GM19328 (cell line): ENCODE measurements around the gene AP3M1.
"Not testable (repeated sequence)": the region's sequence is repeated elsewhere in the genome, so short reads cannot be mapped to it uniquely, and the experiment has no call there.

Experiments
- ATAC-seq: cut with Tn5 transposase; IDR thresholded peaks from one replicate; pipeline ENCODE4 v1.9.1; 2021; ENCODE audit warnings: mild to moderate bottlenecking, moderate library complexity; ENCODE audit not compliant: unreplicated experiment

The AP3M1 gene

DNA sequence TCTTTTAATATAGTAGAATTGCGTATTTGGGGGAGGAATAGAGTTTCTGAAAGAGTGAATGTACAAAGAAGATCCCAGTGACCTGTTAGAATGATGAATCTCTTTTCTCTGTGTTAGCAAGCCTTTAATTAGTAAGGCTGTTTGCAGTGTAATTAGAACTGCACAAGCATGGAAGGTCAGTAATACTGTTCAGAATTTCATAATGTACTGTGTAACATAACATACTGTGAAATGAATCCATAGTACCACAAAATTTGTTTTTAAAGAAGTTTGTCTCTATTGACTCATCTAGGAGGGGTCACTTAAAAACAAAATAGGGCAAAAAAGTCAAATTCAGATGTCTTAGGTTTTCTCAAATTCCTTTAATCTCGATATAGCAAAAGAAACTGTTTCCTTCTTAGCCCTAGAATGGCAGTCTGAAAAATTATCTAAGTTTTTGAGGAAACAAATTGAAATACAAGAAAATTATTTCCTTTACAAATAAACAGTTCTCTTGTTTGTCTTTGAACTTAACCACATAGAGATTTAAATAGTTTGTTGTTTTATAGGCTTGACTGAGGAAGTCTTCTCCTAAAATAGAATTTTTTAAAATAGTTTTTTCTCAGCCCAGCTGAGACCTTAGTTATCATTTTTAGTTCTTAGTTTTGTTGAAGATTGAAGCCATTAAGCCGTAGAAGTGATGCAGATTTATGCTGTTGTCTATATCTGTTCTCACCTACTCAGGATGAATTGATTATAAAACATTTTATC is 12.9 kb upstream of the AP3M1 start:
- no peak for ATAC-seq

GRCh38 chr10:74160013-74160412 is 9.4 kb upstream of the AP3M1 start:
- ATAC-seq, result no peak

- ATAC-seq, result no peak
Measured at GRCh38 chr10:74156919-74157289, 6.3 kb upstream of the AP3M1 start.

- ATAC-seq, result no peak
Measured at GRCh38 chr10:74153676-74154075, 3.0 kb upstream of the AP3M1 start.

- no peak for ATAC-seq
Measured at GRCh38 chr10:74153123-74153522, 2.5 kb upstream of the AP3M1 start.

- no peak for ATAC-seq
Measured at GRCh38 chr10:74151879-74152722, 1.5 kb upstream of the AP3M1 start.

DNA sequence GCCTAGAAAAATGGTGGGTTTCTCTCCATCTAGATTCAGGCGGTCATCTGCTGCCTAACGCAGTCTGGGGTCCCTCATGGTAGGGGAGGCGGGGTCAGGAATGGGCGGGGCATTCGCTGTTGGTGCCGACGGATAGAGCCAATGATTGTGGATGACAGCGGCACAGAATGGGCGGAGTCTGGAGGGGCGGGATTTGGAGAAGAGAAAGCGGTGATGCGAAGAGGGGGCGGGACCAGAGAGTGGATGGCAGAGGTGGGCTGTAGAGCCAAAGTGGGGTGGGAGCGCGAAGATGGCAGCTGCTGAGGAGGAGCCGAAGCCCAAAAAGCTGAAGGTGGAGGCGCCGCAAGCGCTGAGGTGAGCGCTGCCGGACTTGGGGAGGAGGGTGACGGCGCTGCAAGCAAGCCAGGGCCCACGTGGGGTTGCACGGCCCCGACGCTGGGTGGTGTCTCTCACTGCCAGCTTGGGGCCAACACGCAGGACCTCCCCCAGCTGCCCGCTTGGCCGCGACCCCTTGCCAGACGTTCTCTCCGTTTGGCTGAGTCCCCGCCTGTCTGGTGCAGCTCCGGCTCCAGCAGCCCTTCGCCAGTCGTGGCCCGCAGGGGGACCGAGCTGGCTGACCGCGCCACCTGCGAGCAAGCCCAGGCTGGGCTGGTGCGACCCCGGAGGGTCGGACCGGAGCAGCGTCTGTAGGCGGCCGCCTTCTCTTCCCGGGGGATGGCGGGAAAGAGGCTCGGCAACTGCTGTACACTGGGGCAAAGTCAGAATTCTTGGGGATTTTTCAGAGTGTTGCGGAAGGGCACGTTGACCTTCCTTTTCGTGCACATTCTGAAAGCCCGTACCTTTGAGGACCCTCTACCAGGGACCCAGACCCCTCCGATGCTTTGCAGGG is 606 bp upstream of the AP3M1 start, which contains the start of gene ADK:
TSS of gene ADK (plus strand) at position 232 of the 889 bp plus-strand sequence. CDS start at position 290, 58 bp downstream.
- peak; percentile 78 for ATAC-seq

DNA sequence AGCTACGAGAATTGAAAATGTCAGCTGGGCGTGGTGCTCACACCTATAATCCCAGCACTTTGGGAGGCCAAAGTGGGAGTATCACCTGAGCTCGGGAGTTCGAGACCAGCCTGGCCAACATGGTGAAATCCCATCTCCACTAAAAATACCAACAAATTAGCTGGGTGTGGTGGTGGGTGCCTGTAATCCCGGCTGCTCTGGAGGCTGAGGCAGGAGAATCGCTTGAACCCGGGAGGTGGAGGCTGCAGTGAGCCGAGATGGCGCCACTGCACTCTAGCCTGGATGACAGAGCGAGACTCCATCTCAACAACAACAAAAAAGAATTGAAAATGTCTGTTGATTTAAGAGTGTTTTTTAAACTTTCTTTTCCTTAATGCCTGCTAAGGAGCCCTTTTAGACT is 3.6 kb downstream of the AP3M1 start:
- ATAC-seq, result not testable (repeated sequence)

- ATAC-seq, result no peak
Measured at GRCh38 chr10:74145133-74145532, 5.5 kb downstream of the AP3M1 start.

DNA sequence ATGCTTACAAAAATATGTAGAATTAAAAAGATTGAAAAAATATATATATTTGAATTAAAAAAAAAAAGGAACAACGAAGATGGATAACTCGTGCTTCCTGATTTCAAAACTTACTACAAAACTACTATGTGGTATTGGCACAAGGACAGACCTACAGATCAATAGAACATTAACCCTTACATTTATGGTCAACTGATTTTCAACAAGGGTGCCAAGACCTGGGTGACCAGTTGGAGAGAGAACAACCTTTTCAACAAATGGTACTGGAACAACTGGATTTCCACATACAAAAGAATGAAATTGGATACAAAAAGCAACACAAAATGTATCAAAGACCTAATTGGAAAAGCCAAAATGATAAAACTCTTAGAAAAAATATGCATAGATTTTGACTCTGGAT is 10.1 kb downstream of the AP3M1 start:
- ATAC-seq, result no peak

DNA sequence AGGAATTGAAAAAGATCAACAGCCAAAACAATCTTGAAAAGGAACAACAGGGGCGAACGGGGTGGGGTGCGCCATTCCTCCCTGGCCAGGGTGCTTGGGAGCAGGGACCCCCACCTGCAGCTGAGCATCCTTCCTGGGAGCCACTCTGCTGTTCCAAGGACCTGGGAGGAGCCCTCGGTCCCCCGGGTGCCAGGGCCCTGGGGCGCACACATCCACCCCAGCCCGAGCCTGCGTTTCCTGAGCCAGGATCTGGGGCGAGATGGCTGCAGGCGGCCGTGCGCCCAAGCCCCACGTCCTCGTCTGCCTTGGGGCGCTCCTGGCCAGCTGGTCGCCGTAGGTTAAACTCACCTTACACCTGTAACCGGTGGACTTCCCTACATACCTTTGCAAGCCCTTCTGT is 10.6 kb downstream of the AP3M1 start:
- no peak for ATAC-seq

GRCh38 chr10:74138596-74138995 is 12.0 kb downstream of the AP3M1 start:
- not testable (repeated sequence) for ATAC-seq

DNA sequence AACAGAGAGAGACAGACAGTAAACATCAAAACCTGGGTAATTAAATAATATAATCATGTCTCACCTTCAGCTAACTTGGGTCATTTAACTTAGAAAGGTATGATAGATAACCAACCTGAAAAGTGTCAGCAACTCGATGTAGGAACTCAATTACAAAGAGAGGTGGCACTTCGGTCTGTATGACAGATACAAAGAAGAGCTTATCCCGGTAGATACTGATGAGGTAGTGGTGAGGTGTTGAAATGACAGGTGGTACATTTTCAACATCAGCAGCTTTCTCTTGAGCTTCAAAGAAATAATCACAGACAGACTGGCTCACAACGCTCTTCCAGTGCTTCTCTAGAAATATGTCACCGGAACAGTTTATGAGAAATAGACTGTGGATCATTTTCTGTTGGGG is 12.6 kb downstream of the AP3M1 start:
- ATAC-seq, result no peak

GRCh38 chr10:74135452-74135851 is 15.2 kb downstream of the AP3M1 start:
- no peak for ATAC-seq

DNA sequence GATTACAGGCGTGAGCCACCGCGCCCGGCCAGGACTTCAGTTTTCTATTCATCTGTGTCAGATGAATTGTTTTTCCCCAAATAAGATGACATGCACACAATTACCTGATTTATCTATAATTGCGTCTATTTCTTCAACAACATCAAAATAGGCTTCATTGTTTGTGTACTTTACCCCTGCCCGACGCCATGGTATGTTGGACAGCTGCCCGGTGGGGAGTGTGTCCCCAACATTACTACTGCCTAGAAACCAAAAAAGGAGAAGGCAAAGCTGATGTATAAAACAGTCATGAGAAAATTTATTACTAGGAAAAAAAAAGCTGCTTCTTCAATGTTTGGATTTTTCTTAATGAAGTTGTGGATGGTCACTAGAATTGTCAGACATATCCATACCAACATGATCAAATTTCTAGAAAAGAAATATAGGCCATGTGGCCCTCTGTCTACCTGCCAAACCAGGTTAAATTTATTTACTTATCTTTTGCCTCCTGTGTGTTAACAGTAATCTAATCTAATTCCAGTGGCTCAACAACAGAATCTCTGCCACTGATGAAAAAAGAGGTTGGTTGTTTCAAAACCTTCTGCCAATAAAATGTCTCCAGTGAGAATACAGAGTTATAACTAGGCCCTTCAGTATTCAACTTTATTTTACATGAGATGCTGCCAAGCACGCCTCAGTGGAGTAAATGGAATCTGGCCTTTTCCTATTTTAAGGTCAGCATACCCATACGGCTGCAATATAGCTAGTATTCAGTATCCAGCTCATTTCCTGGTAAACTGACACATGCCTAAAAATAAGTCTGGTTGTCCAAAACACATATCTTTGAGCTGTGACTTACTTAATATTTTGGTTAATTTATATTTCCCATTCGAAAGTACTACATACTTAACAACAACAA is 16.5 kb downstream of the AP3M1 start:
- no peak for ATAC-seq

DNA sequence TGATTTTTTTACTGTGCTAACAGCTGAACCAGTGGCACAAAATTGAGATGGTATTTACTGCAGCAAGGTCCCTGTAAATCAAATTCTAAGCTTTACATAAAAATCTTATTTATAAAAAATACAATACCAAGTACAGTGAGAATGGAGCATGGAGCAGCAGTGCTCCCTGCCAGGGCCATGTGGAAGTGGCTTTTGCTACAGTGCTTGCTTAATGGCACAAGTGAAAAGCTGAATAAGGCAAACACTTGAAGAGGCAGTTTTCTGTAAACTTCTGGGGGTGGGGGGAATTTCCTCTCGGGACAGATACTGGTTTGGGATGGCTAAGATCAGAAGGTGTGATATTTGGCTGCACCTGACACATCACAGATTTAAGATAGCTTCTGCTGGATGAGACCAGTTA is 27.5 kb downstream of the AP3M1 start:
- no peak for ATAC-seq

GRCh38 chr10:74122060-74122459 is 28.6 kb downstream of the AP3M1 start:
- no peak for ATAC-seq

DNA sequence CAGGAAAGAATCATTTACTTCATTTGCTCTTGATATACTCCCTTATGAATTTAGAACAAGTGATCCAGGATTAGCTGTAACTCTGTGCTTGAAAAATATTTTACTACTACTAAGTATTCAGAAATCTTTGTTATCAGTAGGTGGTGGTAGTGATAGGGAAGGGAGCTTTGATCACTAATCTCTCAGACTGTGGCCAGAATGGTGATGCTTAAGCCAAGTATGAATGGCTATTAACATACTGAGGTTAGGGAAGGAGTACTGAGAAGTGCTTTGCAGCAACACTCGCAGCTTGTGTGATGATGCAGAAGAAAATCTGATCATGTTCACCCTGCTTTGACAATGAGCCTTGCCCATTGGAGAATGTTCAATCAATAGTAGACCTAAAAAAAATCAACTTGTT is 29.3 kb downstream of the AP3M1 start:
- ATAC-seq, result no peak

GRCh38 chr10:74120911-74121310 is 29.7 kb downstream of the AP3M1 start:
- no peak for ATAC-seq

DNA sequence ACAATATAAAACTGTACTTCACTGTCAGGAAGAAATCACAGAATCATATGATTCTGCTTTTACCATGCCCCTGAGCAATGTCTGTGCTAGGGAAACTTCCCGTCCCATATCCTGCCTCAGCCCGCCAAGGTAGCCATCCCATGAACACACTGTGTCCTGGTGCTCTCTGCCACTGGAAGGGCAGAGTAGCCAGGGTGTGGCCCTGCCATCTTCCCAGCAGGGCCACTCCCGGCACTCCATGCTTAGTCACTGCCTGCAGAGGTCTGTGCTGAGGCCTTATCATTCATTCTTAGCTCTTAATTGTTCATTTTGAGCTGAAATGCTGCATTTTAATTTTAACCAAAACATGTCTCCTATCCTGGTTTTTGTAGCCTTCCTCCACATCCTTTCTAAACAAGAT is 31.8 kb downstream of the AP3M1 start:
- no peak for ATAC-seq
